NOMO-1 (cell line): ENCODE measurements around the gene LRP1B.

ENCODE experiments used
- DNase-seq, 2 experiments: peaks; one replicate each; lab custom pipeline; 2025; ENCODE audit not compliant: unreplicated experiment in 2 of 2; lab: John Stamatoyannopoulos, UW

LRP1B gene

GRCh38 chr2:141610564-141611175, 520.1 kb downstream of the LRP1B start:
- no peak for DNase-seq

- DNase-seq, result no peak
Observed at GRCh38 chr2:141605163-141605562, 525.7 kb downstream of the LRP1B start.

GRCh38 chr2:141601511-141602152, 529.2 kb downstream of the LRP1B start:
- no peak for DNase-seq

GRCh38 chr2:141599721-141600120, 531.1 kb downstream of the LRP1B start:
- no peak for DNase-seq

GRCh38 chr2:141598982-141599381, 531.8 kb downstream of the LRP1B start:
- DNase-seq, result no peak

- DNase-seq, result no peak
Observed at GRCh38 chr2:141595316-141595920, 535.4 kb downstream of the LRP1B start.

- DNase-seq, result no peak
Observed at GRCh38 chr2:141591787-141592186, 539.0 kb downstream of the LRP1B start.

- no peak for DNase-seq
Observed at GRCh38 chr2:141590620-141591019, 540.2 kb downstream of the LRP1B start.

- DNase-seq, result peak in 1 of 2 experiments; percentile 18
Observed at GRCh38 chr2:141589314-141589713, 541.5 kb downstream of the LRP1B start.

- DNase-seq, result no peak
Observed at GRCh38 chr2:141586985-141587384, 543.8 kb downstream of the LRP1B start.

GRCh38 chr2:141582213-141582612, 548.6 kb downstream of the LRP1B start:
- DNase-seq, result no peak

- no peak for DNase-seq
Observed at GRCh38 chr2:141579071-141579470, 551.7 kb downstream of the LRP1B start.

GRCh38 chr2:141570474-141571131, 560.2 kb downstream of the LRP1B start:
- no peak for DNase-seq

- DNase-seq, result no peak
Observed at GRCh38 chr2:141569941-141570340, 560.9 kb downstream of the LRP1B start.

- no peak for DNase-seq
Observed at GRCh38 chr2:141565597-141565996, 565.2 kb downstream of the LRP1B start.

- DNase-seq, result no peak
Observed at GRCh38 chr2:141560723-141561122, 570.1 kb downstream of the LRP1B start.

- DNase-seq, result peak; percentile 74 to 95
Observed at GRCh38 chr2:141557329-141558095, 573.3 kb downstream of the LRP1B start.

- DNase-seq, result no peak
Observed at GRCh38 chr2:141555876-141556470, 574.8 kb downstream of the LRP1B start.

GRCh38 chr2:141554810-141555209, 576.0 kb downstream of the LRP1B start:
- DNase-seq, result peak; percentile 12 to 59

- DNase-seq, result peak; percentile 23 to 67
Observed at GRCh38 chr2:141534666-141535362, 596.0 kb downstream of the LRP1B start.
